ENCODE results near the gene HRH3.

The HRH3 gene

DNA sequence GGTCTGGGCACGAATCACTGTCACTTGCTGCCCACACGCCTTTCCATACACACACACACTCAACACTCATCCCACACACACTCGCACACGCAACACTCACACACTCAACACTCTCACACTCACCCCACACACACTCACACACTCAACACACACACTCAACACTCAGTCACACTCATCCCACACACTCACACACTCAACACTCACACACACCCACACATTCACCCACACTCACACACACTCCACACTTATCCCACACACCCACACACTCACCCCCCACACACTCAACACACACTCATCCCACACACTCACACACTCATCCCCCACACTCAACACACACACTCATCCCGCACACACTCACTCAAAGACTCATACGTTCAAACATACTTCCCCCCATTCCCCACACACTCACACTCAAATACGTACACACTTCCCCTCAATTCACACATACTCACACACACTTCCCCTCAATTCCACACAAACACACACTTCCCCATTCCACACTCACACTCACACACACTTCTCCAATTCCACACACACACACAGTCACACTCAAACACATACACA is 9.0 kb upstream of the HRH3 start:
- DNase-seq = no peak

DNA sequence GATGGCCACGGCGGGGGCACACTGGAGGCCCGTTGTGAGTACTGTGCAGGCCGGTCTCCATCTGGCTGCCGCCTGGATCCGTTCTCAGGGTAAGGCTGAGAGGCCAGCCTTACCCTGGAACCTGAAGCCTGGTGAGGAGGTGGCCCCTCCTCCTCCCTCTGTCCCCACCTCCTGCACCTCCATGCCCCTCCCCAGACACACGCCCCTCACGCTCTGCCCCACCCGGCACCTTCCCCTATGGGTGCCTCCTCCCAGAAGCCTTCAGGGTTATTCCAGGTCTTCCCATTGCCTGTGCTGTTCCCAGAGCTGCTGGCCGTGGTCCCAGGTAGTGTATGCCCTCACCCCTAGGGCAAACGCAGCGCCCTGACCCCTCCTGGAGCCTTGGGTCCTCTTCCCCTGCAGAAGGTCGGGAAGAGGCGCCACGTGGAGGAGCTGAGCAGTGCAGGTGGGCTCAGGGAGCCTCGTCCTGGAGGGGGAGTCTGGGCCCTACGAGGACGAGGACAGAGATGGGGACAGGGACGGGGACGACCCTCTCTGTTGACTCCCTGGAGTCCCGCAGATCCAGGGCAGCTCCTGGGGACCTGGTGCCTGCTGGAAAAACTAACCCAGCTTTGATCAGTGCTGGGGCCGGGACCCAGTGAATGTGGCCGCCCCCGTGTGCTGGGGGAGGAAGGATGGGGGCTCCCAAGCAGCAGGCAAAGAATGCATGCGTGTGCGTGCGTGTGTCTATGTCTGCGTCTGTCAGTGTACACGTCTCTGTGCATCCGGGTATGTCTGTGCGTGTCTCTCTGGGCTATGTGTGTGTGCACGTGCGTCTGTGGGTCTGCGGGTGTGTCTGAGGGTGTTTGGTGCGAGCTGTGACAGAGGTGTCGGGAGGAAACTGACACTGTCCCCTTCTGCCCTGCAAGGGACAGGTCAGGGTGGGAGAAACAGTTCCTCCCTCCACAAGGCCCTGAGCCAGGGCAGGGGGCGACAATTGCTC is 8.2 kb upstream of the HRH3 start:
- DNase-seq = no peak

DNA sequence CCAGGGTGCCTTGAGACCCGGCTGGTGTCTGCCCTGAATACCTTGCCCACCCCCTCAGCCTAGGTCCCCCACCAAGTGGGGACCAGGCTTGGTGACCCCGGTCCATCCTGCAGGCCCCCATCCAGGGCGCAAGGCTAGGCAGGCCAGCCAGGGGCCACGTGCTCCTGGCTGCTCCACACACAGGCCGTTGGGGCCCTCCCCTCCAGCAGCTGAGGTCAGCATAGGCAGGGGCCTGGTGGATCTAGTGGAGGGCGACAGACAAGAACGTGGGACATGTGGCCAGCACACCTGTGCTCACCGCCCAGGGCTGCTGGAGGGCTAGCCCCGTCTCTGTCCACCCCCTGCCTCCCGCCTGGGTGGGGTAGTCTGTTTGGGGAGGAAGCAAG is 7.5 kb upstream of the HRH3 start:
- no peak for DNase-seq

DNA sequence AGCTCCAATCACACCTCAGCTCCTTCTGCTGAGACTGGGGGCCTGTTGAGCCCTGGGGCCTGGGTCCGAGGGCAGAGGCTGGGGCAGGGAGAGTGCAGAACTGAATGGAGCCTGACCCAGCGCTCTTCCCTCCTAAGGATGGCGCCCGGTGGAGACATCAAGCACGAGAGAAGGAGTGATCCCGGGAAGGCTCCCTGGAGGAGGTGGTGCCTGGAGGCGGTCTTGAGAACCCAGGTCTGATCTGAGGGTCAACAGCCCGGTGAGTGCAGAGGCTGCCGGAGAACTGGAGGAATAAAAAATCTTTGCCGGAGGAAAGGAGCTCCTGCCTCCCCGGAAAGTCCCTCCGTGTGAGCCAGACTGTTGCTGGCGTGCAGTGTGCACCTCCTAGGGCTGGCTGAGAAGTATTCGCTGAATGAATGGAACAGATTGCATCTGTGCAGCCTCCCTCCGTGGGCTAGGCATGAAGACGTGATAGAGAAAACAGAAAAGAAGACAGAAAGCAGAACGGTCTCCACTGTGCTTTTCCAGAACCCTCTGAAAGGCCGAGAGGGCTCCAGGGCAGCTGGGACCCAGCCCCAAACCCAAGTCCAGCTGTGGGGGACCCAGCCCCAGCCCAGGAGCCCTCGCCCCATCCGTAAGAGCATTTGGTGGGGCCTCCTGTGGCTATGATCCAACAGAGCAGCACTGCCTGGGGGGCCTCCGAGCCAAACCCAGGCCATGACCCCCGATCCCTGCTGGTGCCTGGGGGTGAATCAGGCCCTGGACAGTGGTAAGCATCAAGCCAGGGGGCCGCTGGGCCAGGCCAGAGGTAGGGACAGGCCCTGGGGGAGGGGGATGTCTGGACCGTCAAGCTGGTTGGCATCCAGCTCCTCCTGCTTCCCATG is 6.9 kb upstream of the HRH3 start:
- no peak for DNase-seq

DNA sequence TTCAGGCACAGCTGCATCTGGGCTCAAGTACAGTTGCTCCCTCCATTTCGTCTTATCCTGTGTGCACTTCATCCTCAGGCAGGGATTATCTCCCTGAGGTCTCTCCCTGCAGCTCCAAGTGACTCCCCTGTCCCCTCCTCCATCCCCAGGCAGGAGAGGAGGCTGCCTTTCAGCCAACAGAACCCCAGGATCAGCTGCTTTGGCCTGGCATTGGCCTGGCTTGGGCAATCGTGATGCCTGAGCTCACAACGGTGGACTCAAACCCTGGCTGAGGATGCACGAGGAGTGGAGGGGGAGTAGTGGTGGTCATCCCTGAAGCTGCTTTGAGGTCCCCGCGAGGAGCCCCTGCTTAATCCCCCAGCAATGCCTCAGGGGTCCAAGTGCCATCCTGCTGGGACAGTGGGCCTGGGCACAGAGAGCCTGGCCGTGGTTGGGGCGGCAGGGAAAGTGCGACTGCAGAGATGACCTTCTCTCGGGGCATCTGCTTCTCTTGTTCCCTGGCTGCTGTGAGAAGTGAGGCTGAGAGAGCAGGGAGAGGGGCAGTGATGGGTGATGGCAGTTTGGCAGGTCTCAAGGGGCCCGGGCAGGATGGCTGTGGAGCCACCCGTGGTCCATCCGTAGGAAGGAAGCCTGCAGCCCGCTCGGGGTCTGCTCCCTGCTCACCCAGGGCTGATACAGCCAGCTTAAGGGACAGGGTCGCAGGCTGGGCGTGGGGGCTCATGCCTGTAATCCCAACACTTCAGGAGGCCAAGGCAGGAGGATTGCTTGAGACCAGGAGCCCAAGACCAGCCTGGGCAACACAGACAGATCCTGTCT is 6.0 kb upstream of the HRH3 start:
- DNase-seq = no peak

DNA sequence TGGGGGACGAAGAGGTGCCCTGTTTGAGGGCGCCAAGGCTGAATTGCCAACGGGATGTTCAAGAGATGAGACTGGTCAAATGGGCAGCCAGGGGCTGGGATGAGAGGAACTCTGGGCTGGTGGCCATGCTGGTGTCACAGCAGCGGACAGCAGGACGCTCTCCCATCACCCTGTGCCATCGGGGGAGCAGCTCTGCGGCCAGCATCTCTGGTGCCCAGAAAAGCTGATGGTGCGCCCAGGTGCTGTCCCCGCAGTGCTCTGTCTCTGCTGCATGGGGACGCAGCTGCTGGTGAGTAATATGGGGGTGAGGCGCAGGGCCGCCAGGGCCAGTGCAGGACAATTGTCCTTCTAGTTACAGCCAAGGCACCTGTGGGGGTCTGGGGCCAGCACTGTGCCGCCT is 4.9 kb upstream of the HRH3 start:
- DNase-seq = no peak

DNA sequence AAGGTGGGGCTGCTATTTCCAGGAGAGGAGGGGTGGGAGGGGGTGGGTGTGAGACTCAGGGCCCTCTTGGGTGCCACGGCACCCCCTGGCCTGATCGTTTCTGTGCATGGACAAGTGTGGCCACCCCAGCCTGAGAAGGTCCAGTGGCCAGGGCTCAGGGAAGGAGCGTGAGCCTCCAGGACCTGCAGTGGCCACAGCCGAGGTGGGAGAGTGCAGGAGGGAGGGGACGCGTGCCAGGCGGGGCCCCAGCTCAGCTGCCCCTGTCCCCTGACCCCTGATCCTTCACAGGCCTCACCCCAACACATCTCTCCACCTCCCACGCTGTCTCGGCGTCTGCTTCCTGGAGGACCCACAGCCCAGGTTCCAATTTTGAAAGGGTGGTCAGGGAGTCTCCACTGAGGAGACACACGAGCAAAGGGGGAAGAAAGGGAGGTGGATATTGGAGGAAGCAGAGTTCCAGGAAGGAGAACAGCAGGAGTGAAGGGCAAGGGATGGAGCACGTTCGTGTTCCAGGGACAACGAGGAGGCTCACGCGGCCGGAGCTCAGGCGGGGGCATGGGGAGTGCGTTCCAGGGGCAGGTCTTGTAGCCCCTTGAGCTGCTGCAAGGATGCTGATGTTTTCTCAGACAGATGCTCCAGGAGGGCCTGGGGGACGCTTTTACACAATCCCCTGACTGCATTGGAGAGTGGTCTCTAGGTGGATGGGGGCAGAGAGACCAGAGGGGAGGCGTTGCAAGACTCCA is 4.2 kb upstream of the HRH3 start:
- DNase-seq = no peak

DNA sequence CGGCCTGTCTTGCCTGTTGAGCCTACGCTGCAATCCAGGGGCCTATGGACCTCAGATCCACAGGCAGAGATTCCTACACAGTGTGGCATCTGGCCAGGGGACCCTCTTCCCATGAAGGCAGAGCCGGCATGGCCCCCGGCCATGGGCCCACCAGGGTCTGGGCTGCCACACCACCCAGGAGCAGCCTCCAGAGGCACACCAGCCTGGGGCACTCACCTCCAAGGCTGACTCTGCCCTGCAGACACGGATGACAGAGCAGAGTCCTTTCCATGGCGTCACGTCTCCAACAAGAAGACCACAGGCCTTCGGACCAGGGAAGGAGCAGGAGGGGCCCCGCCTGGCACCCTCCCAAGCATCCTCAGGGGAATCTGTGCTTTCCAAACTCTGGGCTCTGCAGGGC is 3.5 kb upstream of the HRH3 start:
- no peak for DNase-seq

DNA sequence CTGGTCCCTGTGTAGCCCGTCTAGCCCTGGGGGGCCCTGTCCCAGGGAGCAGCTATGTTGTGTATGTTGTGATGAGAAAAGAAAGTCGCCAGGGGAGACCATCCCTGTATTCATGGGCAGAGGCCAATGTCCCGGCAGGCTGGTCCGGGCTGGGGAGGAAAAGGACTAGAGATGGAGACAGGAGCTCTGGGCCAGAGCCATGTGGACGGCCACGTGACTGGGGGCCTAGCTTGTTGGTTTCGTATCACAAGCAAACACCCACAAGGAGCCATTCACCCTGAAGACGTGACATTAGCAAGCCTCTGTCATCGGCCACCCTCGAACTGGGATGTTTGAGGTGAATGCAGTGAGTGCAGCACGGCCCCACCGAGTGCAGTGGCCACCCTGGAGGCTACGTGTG is 2.9 kb upstream of the HRH3 start:
- DNase-seq = no peak

DNA sequence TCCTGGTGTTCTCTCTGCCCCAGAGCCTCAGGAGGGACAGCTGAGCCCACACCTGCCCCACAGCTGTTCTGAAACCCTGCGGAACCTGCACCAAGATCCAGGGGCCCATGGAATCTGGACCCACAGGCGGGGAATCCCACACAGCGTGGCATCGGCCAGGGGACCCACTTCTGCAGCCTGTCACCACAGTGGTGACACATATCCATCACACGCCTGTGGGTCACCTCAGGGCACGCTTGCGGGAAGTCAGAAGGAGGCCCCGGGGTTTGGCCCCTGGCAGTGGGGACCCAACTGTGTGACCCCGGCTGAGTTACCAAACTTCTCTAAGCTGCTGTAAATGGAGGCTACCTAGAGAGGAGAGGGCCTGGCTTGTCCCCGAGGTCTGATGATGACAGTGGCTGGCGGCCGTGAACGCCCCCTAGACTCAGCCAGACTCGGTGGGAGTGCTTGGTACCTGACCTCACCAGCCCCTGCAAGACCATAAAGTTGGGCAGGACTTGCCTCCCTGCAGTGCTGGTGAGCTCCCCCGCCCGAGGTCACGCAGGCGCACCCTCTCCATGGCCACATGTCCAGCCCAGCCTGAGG is 2.3 kb upstream of the HRH3 start:
- no peak for DNase-seq

DNA sequence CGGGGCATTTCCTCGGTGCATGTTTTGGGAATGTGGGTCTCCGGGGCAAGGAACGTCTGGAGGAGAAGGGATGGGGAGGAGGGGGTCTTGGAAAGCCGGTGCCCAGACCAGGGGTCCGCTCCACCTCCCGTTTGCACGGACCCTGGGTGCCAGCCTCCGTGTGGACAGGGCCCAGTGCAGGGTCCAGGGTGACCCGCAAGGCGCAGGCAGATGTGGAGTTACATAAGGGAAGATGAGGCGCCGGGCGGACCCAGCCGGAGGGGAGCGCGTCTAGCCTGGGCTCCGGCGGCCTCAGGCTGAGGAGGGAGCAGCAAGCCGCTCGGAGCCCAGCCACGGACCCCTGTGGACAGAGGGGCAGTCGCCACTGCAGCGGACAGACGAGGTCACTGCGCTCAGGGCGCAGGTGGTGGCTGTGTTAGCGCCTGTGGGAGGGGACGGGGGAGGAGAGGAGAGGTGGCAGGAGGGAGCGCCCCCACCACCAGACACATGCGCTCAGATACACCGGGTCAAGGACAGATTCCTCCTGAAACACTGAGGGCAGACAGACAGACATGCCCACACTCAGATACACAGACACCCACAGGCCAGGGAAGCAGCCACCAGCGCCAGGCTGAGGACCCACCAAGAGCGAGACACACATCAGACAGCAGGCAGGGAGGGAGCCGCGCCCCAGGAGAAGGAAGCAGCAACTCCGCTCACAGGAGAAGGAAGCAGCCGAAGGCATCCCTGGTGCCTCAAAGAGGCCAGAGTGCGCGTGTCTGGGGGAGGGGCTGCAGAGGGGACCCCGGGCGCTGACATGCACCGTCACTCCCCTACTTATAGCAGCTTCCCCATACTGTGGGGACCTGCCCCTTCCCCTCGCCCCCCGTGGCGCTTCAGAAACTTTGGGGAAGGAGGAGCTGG is 839 bp upstream of the HRH3 start:
- no peak for DNase-seq

DNA sequence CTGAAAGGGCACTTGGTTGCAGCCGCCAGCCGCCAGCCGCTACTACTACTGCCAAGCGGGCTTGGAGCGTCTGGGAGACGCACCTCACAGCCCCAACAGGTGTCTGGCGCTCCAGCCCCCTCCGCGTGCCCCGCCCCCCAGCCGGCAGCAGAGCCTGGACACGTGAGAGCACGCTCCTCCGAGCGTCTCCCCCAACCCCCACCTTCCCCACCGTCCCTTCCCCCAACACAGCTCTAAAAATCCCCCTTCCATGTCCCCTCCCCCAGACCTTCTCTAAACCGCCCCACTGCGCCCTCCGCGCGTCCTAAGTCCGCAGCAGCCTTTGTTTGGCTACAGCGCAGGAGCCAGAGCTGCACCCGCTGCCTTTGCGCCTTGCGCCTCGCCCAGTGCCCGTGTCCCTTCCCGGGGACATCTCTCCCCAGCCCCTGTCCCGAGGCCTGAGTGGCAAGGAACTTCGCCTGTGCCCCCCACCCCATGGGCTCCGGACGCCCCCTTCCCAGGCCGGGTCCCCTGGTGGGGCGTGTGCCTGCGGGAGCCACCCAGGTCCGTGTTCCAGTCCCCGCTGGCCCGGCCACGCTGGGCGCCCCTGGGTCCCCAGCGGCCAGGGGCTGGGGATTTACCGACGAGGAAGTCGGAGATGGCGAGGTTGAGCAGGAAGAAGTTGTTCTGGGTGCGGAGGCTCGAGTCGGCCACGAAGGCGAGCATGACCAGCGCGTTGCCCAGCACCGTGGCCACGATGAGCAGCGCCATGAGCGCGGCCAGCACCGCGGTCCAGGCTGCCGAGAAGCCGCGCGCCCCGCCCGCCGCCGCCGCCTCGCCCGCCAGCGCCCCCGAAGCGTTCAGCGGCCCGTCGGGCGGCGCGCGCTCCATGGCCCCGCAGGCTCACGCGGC is 732 bp downstream of the HRH3 start:
- DNase-seq = no peak

DNA sequence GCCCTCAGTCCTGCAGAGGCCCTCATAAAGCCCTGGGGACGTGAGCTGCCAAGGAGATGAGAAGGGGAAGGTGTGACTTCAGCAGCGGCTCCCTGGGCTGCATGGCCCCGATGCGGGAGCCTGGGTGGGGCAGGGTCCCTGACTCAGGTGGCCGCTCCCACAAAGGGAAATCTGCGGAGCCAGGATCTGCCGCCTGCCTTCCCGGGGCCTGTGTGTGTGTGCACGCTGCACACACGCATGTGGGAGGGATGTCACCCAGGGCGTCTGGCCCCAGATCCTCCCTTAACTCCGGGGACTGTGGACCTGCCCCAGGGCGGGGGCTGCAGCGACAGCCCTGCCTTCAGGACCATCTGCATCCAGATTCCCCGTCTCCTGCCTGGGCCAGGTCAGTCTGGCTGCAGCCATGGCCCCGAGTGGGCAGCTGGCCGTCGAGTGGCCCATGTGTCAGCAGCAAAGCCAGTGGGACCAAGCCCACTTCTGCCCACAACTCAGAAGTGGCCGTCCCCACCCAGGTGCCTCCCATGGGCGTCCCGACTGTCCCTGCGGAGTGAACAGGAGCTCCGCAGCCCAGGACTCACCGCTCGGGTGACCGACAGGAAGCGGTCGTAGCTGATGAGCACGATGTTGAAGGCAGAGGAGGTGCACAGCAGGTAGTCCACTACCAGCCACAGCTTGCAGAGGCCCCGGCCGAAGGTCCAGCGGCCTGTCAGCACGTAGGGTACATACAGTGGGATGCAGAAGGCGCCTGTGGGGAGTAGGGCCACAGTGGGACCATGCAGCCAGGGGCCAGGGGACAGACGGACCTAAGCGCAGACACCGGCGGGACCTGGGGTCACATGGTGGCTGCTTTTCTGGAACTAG is 1.9 kb downstream of the HRH3 start:
- DNase-seq = no peak

DNA sequence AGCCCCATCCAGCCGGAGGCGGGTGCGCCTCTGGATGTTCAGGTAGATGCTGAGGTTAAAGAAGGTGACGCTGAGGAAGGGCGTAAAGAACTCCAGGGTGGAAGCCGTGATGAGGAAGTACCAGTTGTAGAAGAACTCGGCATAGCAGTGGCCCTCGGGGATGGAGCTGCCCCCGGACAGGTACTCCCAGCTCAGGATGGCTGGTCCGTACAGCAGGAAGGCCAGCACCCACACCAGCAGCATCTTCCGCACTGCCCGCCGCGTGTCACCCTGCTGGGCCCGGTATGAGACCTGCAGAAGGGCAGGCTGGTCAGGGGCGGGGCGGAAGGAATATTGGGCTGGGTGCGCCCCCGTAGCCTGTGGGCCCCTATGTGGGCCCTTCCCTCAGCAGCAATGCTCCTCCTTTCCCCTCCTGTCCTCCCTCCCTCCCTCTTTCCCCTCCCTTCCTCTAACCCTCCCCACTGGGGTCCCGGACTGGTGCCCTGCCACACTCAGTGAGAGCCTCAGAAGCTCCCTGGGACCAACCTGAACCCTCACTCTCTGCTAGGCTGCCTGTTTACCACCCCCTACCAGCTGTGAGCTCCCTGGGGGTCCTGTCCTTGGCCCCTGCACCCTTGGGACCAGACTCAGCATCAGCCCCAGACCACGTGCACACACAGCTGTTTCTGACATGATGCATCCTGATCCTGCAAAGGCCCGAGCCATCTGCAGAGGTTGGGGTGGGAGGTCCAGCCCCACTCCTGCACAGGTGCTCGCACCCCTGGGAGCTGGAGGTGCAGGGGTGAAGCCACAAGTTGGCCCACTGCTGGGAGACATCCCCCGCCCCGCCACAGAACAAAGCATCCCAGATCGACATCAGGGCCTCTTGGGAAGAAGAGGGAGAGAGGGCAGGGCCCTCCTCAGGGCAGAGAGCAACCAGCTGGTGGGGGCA is 3.2 kb downstream of the HRH3 start:
- DNase-seq = no peak

DNA sequence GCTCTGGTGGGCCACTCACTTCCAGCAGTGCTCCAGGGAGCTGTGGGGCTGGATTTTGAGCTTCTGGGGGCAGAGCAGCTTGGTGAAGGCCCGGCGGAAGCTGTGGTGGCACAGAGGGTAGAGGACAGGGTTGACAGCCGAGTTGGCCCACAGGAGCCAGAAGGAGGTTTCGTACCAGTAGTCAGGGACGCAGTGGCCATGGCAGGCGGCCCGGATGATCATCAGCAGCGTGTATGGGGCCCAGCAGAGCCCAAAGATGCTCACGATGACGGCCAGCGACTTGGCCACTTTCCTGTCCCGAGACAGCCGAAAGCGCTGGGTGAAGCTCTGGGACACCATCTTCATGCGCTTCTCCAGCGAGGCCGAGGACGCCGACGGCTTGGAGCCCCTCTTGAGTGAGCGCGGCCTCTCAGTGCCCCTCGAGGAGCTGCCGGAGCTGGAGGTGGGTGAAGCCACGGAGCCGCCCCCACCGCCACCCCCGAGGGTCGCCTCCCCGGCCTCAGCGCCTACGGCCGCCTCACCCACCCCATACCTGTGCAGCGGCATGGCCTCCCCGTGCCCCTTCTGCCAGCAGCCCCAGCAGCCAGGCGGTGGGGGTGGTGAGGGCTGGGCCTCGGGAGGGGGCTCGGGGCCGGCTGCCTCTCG is 4.0 kb downstream of the HRH3 start:
- no peak for DNase-seq
